Middle frontal gyrus (tissue), 1 donor: ENCODE measurements around the gene RIPOR1.
"Not testable (repeated sequence)": the region's sequence is repeated elsewhere in the genome, so short reads cannot be mapped to it uniquely, and the experiment has no call there.

ENCODE experiments used
- DNase-seq: peaks from one replicate; pipeline ENCODE4 v3.0.0-alpha.2; 2015; ENCODE audit warnings: low spot score; ENCODE audit errors: extremely low spot score

Gene RIPOR1

GRCh38 chr16:67528222-67528869, at the start of gene RIPOR1:
Gene RIPOR1, plus strand, starts transcription at chr16:67528829. Its CDS starts 9,618 bp downstream, at chr16:67538447.
- no peak for DNase-seq

- peak; percentile 97 for DNase-seq
These were observed 47.6 kb upstream of the RIPOR1 start, which contains the start of gene ATP6V0D1 for GRCh38 chr16:67480833-67481560. Gene ATP6V0D1, minus strand, starts transcription at chr16:67481157. Its CDS starts 71 bp downstream, at chr16:67481086.

GRCh38 chr16:67481561-67482232, 46.9 kb upstream of the RIPOR1 start:
- no peak for DNase-seq

- DNase-seq: no peak
These were observed 46.2 kb upstream of the RIPOR1 start for GRCh38 chr16:67482233-67482924.

GRCh38 chr16:67483150-67483549, 45.5 kb upstream of the RIPOR1 start, which contains the start of gene AGRP:
Gene AGRP, minus strand, starts transcription at chr16:67483547. Its CDS starts 149 bp downstream, at chr16:67483398.
- no peak for DNase-seq

- DNase-seq: no peak
These were observed 44.7 kb upstream of the RIPOR1 start for GRCh38 chr16:67483731-67484525.

GRCh38 chr16:67486805-67487204, 41.8 kb upstream of the RIPOR1 start:
- no peak for DNase-seq

- not testable (repeated sequence) for DNase-seq
These were observed 41.1 kb upstream of the RIPOR1 start for GRCh38 chr16:67487561-67487960.

GRCh38 chr16:67489401-67490083, 39.1 kb upstream of the RIPOR1 start:
- no peak for DNase-seq

GRCh38 chr16:67490335-67491096, 38.1 kb upstream of the RIPOR1 start:
- no peak for DNase-seq

- no peak for DNase-seq
These were observed 29.5 kb upstream of the RIPOR1 start for GRCh38 chr16:67499106-67499505.

- DNase-seq: no peak
These were observed 24.3 kb upstream of the RIPOR1 start for GRCh38 chr16:67504031-67505021.

GRCh38 chr16:67506468-67506867, 22.2 kb upstream of the RIPOR1 start:
- DNase-seq: no peak

- no peak for DNase-seq
These were observed 19.6 kb upstream of the RIPOR1 start for GRCh38 chr16:67509016-67509415.

GRCh38 chr16:67513892-67514291, 14.7 kb upstream of the RIPOR1 start:
- DNase-seq: not testable (repeated sequence)

- DNase-seq: no peak
These were observed 14.2 kb upstream of the RIPOR1 start for GRCh38 chr16:67514382-67514828.

- DNase-seq: no peak
These were observed 12.1 kb upstream of the RIPOR1 start for GRCh38 chr16:67516296-67517154.
